CD14-positive monocyte (primary cell): ENCODE results near the gene MCF2L. TPM values are rescaled to one million over a fixed set of nuclear protein-coding genes. Genes with fewer than 3 reads are reported as not detected.

Source experiments
- DNase-seq, 3 donors: peaks; one replicate each; pipeline ENCODE4 v3.0.0-alpha.2; 2011 to 2022
- H2AFZ ChIP-seq: 2 replicates; pipeline ENCODE4 v1.6.0; 2012; ENCODE audit warnings: mild to moderate bottlenecking, low read depth, low read length, inconsistent platforms; ENCODE audit not compliant: insufficient read depth, poor library complexity, severe bottlenecking
- H3K27ac ChIP-seq, 2 donors: 1 replicate in 1 of 2; 2 replicates in 1 of 2; pipeline ENCODE4 v1.5.1; 2012 to 2013; ENCODE audit warnings: low read length in 2 of 2, control low read depth in 1 of 2, inconsistent platforms in 1 of 2, low read depth in 1 of 2, mild to moderate bottlenecking in 1 of 2
- H3K27me3 ChIP-seq, 2 donors: one replicate each; pipeline versions ENCODE4 v1.6.0 to v1.6.1; 2011 to 2013; ENCODE audit warnings: low read length in 2 of 2; ENCODE audit not compliant: control insufficient read depth in 2 of 2, insufficient read depth in 2 of 2
- H3K36me3 ChIP-seq, 2 donors: replicated peaks in 1 of 2; 1 replicate in 1 of 2; 2 replicates in 1 of 2; pipeline versions ENCODE4 v1.5.1 to v1.6.1; 2012 to 2013; ENCODE audit warnings: low read length in 2 of 2, control low read depth in 1 of 2, inconsistent platforms in 1 of 2, mild to moderate bottlenecking in 1 of 2; ENCODE audit not compliant: insufficient read depth in 2 of 2, control insufficient read depth in 1 of 2
- H3K4me1 ChIP-seq, 2 donors: 1 replicate in 1 of 2; 2 replicates in 1 of 2; pipeline versions ENCODE4 v1.5.1 to v1.6.1; 2012 to 2013; ENCODE audit warnings: low read length in 2 of 2, control low read depth in 1 of 2, inconsistent platforms in 1 of 2, mild to moderate bottlenecking in 1 of 2, moderate library complexity in 1 of 2; ENCODE audit not compliant: insufficient read depth in 2 of 2, control insufficient read depth in 1 of 2
- H3K4me2 ChIP-seq: replicated peaks from 2 replicates; pipeline ENCODE3; 2012; ENCODE audit warnings: low read length, moderate library complexity, mild to moderate bottlenecking; ENCODE audit not compliant: poor library complexity, severe bottlenecking; ENCODE audit errors: extremely low read depth
- H3K4me3 ChIP-seq, 3 experiments: fragments of 200-600 bp in 1 of 3; sonication (generic) in 1 of 3; replicated peaks in 1 of 3; 1 replicate in 2 of 3; 2 replicates in 1 of 3; pipeline ENCODE4 v1.5.1; 2011 to 2013; ENCODE audit warnings: low read length in 3 of 3, mild to moderate bottlenecking in 3 of 3, control low read depth in 2 of 3, low read depth in 2 of 3, inconsistent platforms in 1 of 3, moderate library complexity in 1 of 3
- H3K79me2 ChIP-seq: 2 replicates; pipeline ENCODE4 v1.6.0; 2012; ENCODE audit warnings: mild to moderate bottlenecking, control low read depth, inconsistent platforms, low read length, moderate library complexity; ENCODE audit not compliant: insufficient read depth
- H3K9ac ChIP-seq: 2 replicates; pipeline ENCODE4 v1.6.0; 2017; ENCODE audit warnings: low read length, mild to moderate bottlenecking; ENCODE audit not compliant: insufficient read depth, poor library complexity, severe bottlenecking
- H3K9me3 ChIP-seq, 2 donors: replicated peaks in 1 of 2; 1 replicate in 1 of 2; 2 replicates in 1 of 2; pipeline versions ENCODE4 v1.5.1 to v1.6.1; 2012 to 2013; ENCODE audit warnings: low read length in 2 of 2, control low read depth in 1 of 2; ENCODE audit not compliant: control insufficient read depth in 1 of 2, insufficient read depth in 1 of 2
- H4K20me1 ChIP-seq: 2 replicates; pipeline ENCODE4 v1.6.0; 2012; ENCODE audit warnings: mild to moderate bottlenecking, low read length, control low read depth, moderate library complexity; ENCODE audit not compliant: insufficient read depth
- H3K27ac Mint-ChIP-seq, 7 donors: one replicate each; pipeline ENCODE4 v1.8.0; 2020; ENCODE audit warnings: mild to moderate bottlenecking in 7 of 7, mixed read lengths in 7 of 7, moderate library complexity in 6 of 7, inconsistent platforms in 2 of 7
- H3K27me3 Mint-ChIP-seq, 3 donors: one replicate each; pipeline ENCODE4 v1.8.0; 2021 to 2022; ENCODE audit warnings: low read depth in 3 of 3, mild to moderate bottlenecking in 3 of 3, mixed read lengths in 3 of 3, moderate library complexity in 3 of 3, inconsistent platforms in 1 of 3
- H3K36me3 Mint-ChIP-seq, 2 donors: one replicate each; pipeline ENCODE4 v1.8.0; 2020; ENCODE audit warnings: mixed read lengths in 2 of 2, inconsistent platforms in 1 of 2, mild to moderate bottlenecking in 1 of 2
- H3K4me1 Mint-ChIP-seq: one replicate; pipeline ENCODE4 v1.8.0; 2020; ENCODE audit warnings: mild to moderate bottlenecking, mixed read lengths
- H3K4me3 Mint-ChIP-seq, 2 donors: one replicate each; pipeline ENCODE4 v1.8.0; 2020; ENCODE audit warnings: mild to moderate bottlenecking in 2 of 2, mixed read lengths in 2 of 2, moderate library complexity in 1 of 2
- H3K9me3 Mint-ChIP-seq, 7 donors: one replicate each; pipeline ENCODE4 v1.8.0; 2020 to 2022; ENCODE audit warnings: mixed read lengths in 7 of 7, mild to moderate bottlenecking in 6 of 7, moderate library complexity in 6 of 7, inconsistent platforms in 2 of 7
- CTCF ChIP-seq: fragments of 200-600 bp; IDR thresholded peaks from one replicate; pipeline ENCODE4 v1.8.0; 2022; ENCODE audit warnings: antibody characterized with exemption, mild to moderate bottlenecking
- WGBS: methylation state at CpG from one replicate; pipeline ENCODE4 v1.1.5; 2013; ENCODE audit warnings: missing lambda C conversion rate; ENCODE audit not compliant: insufficient coverage; 5-methylcytosine and 5-hydroxymethylcytosine counted together
- intact Hi-C, 2 donors: fragments of 100-400 bp; cut with micrococcal nuclease; formaldehyde crosslinking; loops; one replicate each; pipeline versions ENCODE4 v1.15.0 to v1.15.1; 2023
- polyA plus RNA-seq, 3 donors: library from polyadenylated mRNA; depleted of rRNA in 1 of 3; unstranded in 2 of 3; stranded (reverse) in 1 of 3; fragments of 300-500 nt in 2 of 3; fragments of >200 nt in 1 of 3; fragmentation: Illumina TruSeq in 2 of 3; gene quantifications; 1 replicate in 2 of 3; 2 replicates in 1 of 3; pipeline ENCODE4 v1.2.3, GENCODE V29; 2012 to 2021

Gene MCF2L
- polyA plus RNA-seq, 3 donors = not detected

- Histone ChIP-seq H3K9ac (no peak overlapping the region), H3K4me1 (no peaks in the 10 kb centered on the region), H3K79me2 (no peaks in the 10 kb centered on the region), H3K4me2 (no peak overlapping the region), H3K9me3 (no peaks in the 10 kb centered on the region), H4K20me1 (no peaks in the 10 kb centered on the region), H2AFZ (no peak overlapping the region), H3K36me3 (no peaks in the 10 kb centered on the region), H3K27me3 (no peaks in the 10 kb centered on the region), H3K4me3 (no peak overlapping the region), H3K27ac (no peak overlapping the region)
- no peaks in the 10 kb centered on the region for H3K9me3 Mint-ChIP-seq
- no peak overlapping the region for H3K27ac Mint-ChIP-seq
- peaks cover 0 to 4% (median 0%) of the 10 kb centered on the region in 3 donors for H3K27me3 Mint-ChIP-seq
- no peak overlapping the region for H3K4me3 Mint-ChIP-seq
- 92% methylated on average over 30 of the region's 30 CpGs for WGBS
- DNase-seq = no peak
- no peak for TF ChIP-seq CTCF
- intact Hi-C loops = no loop called here
- no peaks in the 10 kb centered on the region for H3K4me1 Mint-ChIP-seq
- H3K36me3 Mint-ChIP-seq = no peaks in the 10 kb centered on the region
Measured at GRCh38 chr13:113091211-113091771, 122.3 kb downstream of the MCF2L start.

GRCh38 chr13:113091891-113092775, 123.1 kb downstream of the MCF2L start:
- intact Hi-C loops = no loop called here
- Mint-ChIP-seq H3K4me1 (no peaks in the 10 kb centered on the region), H3K36me3 (no peaks in the 10 kb centered on the region), H3K9me3 (no peaks in the 10 kb centered on the region), H3K4me3 (no peak overlapping the region), H3K27me3 (peaks cover 0 to 4% (median 0%) of the 10 kb centered on the region in 3 donors), H3K27ac (no peak overlapping the region)
- no peak overlapping the region for H2AFZ ChIP-seq
- H3K4me1 ChIP-seq = no peaks in the 10 kb centered on the region
- TF ChIP-seq CTCF = no peak
- no peak overlapping the region for H3K9ac ChIP-seq
- no peak overlapping the region for H3K4me3 ChIP-seq
- H3K36me3 ChIP-seq = no peaks in the 10 kb centered on the region
- WGBS = 93% methylated on average over 31 of the region's 33 CpGs
- H3K27me3 ChIP-seq = no peaks in the 10 kb centered on the region
- H3K9me3 ChIP-seq = no peaks in the 10 kb centered on the region
- no peak for DNase-seq
- H3K27ac ChIP-seq = no peak overlapping the region
- H3K79me2 ChIP-seq = no peaks in the 10 kb centered on the region
- H4K20me1 ChIP-seq = no peaks in the 10 kb centered on the region
- no peak overlapping the region for H3K4me2 ChIP-seq
